ENCODE data around the gene ABTB2.

ABTB2 gene

DNA sequence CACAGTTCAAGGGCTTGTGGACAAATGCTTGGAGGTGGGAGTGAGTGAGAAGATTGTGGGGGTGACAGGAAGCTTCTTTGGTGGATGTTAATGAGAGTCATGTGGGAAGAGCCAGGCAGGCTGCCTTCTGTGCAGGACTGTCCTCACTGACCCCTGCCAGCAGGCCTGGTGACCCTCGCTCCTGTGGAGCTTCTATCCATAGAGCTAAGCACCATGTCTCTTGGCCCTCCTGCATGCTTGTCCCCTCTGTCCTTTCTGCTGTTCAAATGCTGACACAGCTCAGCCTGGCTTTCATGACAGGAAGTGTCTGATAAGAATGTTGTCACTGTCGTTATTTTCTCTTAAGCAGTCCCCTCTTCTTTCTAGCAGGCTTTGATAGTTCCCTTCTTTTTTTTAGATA lies 214.8 kb downstream of the ABTB2 start:
- DNase-seq: no peak

DNA sequence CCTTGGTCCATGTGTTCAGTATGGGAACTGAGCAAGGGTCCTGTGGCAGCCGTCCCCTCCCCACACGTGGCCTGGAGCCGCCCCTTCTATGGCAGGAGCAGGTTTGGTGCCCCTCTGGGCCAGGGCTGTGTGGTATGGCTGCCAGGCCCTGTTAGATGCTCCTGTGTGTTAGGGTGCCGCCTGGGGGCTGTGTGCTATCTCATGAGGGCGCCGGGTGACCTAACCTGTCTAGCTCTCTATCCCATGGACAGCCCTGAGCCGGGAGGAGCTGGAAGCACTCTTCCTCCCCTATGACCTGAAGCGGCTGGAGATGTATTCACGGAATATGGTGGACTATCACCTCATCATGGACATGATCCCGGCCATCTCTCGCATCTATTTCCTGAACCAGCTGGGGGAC lies 217.7 kb downstream of the ABTB2 start:
- no peak for DNase-seq

DNA sequence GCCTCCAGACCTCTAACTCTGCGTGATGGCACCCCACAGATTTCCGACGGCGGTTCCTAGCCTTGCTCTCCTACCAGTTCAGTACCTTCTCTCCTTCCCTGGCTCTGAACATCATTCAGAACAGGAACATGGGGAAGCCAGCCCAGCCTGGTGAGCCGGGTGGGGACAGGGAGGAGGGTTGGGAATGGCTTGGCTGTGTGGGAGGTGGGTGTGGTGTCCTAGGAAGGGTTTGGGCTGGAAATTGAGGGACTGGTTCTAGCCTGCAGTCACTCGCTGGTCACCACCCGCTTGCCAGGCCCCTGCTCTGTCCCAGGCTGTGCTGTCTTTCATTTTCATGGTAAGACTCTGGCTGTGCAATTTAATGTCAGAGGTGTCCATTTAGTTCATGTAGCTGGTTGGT lies 218.5 kb downstream of the ABTB2 start:
- DNase-seq: no peak

DNA sequence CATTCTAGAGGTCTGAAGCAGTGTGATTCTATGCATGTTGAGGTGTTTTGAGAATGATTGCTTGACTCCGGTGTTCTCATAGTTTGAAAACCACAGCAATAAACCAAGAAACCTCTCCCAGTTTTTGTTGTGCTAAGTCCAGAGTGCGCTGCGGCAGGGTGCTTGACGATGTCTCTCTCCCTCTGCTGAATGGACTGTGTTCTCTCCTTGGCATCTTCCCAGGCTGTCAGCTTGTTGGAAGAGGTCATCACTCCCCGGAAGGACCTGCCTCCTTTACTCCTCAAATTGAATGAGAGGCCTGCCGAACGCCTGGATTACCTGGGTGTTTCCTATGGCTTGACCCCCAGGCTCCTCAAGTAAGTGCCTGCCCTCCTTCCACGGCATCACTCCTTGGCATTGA lies 221.4 kb downstream of the ABTB2 start:
- DNase-seq: no peak

DNA sequence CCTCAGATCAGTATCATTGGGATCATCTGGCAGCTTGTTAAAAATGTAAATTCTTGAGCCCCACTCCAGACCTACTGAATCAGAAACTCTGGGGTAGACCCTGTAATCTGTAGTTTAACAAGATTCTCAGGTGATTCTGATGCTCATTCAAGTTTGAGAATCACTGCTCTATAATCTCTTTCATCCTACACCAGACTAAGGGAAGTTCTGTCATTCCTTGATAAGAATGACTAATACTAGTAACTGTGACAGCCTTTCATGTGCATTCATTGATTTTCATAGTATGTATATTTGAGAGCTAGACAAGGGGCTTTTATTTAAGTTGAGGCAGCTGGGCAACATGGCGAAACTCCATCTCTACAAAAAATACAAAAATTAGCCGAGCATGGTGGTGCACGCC lies 222.4 kb downstream of the ABTB2 start:
- DNase-seq: no peak

DNA sequence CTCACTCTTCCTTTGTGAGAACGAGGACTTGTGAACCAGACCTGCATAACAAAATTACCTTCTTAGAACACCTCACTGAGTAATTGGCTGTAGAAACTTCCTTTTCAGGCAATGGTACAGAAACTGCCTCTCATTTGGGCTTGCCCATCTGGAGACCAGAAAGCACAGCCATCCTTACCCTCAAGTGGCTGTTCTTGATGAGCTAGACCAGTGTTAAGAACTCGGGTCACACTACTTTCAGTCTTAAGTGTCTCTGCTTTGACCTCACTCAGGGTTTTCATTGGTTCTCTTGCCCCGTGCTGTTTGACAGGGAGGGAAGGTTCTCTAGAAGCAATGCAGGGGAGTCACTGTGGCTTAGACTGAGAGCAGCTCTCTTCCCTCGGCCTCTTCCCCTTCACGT lies 223.0 kb downstream of the ABTB2 start:
- DNase-seq: no peak

DNA sequence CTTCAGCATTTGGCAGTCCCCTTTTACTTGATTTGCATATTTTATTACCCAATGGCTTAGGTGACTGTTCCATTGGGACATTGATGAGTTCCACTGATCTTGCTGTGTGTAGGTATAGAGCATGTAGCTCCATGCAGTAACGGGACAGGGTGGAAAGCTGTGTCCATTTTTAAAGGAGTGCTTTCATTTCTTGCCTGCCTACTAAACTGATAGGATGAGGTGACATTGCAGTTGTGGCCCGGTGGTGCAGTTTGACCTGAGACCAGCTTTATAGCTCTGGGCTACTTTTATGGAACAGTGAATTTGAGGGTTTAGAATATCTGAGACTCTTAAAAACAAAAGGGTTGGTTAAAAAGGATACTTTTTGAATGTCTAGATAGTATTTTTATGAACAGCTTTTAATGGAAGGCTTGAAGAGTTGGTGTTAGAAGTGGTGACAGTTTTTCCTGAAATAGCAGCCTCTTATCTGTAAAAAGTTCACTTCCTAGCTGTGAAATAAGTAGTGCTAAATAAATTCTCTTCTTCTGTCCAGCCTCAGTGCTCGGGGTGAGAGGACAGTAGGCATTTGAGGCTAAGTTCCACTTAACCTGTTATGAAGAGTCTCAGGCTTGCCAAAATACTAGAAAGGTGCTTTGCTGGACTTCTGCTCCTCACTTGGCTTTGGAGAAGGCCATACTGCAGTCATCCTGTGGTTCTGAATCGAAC lies 225.4 kb downstream of the ABTB2 start:
- no peak for DNase-seq

DNA sequence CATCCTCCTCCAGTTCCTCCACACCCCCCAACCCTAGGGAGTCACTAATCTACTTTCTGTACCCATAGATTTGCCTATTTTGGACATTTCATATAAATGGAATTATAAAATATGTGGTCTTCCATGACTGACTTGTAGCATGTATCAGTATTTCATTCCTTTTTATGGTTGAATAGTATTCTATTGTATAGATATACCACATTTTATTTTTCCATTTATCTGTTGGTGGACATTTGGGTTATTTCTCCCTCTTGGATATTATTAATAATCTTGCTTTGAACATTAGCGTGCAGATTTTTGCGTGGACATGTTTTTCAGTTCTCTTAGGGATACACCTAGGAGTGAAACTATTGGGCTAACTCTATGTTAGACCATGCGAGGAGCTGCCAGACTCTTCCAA lies 229.0 kb downstream of the ABTB2 start:
- no peak for DNase-seq

DNA sequence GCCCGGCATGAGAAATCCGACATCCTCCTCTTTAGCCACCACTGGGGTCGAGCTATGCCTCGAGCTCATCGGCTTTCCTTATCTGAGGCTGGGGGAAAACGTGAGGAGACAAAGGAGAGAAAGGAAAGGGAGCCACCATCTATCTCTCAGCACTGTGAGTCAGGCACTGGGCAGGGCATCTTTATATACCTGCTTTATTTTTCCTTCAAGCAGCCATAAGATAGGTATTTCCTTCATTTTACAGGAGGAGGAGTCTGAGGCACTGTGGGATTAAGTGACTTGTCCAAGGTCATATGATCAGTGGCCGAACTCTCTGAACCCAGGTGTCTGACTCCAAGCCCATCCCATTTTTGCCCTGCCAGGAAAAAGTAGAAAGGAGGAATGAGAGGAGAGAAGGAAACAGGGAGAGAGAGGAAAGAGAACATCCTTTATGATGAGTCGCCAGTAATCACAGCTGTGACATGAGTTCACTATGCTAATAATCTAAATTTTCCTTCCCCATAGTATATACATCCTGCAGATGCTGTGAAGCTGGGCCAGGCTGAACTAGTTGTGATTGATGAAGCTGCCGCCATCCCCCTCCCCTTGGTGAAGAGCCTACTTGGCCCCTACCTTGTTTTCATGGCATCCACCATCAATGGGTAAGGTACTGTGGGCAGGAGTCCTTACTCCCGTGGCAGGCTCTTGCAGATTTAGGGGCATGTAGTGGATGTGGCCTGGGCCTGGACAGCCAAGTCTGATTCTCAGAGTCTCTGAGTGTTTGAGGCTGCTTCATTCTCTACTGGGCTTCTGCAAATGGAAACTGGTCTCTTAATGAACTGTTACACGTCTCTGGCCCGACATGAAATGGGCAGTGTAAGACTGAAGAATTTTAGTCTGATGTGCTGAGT lies 230.6 kb downstream of the ABTB2 start:
- DNase-seq: no peak

DNA sequence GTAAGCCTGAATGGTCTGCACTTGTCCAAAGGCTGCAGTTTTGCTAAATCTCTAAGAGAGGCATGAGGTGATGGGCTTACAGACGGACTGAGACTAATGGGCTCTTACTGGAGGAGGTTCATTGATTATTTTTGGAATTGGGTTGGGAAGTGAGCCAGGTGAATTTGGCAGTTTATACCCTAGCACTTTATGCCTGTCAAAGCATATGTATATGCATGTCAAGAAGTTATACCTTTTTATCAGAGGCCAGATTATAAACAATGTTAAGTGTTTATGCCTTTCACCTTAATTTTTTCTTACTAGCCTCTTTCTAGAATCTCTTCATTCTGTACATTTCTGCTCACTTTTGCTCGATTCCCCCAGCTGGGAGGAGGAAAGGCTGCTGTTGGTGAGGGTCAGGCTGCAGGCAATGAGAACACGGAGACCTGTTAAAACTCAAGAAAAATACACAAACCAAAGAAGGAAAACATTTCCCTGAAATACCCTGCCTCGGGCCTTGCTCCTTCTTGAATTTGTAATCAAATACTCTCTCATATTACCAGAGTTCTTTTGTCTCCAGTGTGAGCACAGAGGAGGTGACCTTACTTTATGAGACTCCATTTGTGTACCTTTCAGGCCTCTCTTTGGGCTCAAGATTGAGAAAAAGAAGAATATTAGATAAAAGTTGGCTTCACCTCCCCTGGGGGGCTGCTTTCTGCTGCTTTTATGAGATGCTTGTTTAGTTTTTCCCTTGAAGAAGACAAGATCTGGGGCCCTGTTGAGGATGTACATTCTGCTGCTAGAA lies 232.7 kb downstream of the ABTB2 start:
- no peak for DNase-seq

DNA sequence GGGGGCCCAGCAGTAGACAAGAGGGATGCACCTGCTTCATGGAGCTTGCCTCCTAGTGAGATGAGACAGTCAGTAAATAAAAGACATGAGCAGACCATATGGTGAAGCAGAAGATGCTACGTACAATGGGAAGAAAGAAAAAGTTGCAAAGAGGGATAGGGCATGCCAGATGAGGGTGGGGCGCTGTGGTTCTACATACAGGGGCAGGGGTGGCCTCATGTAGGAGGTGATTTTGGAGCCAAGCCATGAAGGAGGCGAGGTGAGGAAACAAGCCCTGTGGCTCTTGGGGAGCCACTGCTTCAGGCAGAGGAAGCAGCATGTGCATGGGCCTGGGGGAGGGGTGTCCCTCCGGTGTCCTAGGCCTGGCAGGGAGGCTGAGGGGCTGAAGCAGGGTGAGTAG lies 237.2 kb downstream of the ABTB2 start:
- DNase-seq: no peak

DNA sequence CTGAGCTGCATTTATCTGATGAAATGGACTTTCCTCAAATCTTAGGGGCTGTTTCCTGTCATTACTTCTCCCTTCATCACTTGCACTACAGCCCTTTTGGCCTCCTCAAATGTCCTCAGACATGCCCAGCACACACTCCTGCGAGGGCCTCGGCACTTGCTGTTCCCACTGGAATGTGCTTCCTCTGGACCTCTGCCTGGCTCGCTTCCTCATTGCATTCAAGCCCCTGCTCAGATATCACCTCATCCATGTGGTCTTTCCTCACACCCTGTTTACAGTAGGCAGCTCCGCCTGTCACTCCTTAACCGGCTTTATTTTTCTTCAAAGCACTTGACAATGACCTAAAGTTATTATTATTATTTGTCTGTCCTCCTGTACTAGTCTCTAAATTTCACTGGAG lies 243.3 kb downstream of the ABTB2 start:
- no peak for DNase-seq

DNA sequence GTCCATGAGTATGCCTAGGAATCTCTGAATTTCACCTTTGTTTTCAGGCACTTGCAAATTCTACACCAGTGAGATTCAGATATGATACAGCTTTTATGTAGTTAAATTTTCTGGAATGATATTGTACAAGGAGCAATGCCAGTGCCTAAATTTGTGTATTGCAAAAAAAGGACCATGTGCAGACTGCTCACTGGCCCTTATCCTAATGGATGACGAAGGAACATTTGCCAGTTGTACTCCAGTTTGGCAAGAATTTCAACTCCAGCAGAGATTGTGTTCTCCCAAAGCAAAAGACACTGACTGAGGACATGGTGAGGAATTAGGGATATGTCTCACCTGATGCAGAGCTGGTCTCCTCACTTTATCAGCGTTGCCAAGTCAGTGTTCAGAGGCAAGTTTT lies 243.8 kb downstream of the ABTB2 start:
- no peak for DNase-seq

DNA sequence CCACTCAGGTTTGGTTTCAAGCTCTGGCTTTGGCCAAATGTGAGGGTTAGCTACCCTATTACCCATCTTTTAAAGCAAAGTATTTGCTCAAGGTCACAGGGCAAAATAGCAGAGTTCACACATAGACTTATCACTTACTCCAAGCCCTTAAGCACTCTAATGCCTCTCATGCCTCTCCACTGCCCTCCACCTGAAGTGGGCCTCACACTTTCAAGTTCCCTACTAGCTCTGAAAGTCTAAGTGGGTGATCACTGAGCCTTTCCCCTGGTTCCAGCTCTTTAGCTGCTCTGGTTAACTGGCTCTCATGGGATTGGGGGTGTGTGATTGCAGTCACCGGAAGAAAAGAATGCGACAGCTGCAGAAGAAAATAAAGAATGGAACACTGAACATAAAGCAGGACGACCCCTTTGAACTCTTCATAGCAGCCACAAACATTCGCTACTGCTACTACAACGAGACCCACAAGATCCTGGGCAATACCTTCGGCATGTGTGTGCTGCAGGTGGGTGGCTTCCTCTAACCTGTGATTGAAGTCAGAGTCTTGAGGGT lies 246.0 kb downstream of the ABTB2 start:
- no peak for DNase-seq

DNA sequence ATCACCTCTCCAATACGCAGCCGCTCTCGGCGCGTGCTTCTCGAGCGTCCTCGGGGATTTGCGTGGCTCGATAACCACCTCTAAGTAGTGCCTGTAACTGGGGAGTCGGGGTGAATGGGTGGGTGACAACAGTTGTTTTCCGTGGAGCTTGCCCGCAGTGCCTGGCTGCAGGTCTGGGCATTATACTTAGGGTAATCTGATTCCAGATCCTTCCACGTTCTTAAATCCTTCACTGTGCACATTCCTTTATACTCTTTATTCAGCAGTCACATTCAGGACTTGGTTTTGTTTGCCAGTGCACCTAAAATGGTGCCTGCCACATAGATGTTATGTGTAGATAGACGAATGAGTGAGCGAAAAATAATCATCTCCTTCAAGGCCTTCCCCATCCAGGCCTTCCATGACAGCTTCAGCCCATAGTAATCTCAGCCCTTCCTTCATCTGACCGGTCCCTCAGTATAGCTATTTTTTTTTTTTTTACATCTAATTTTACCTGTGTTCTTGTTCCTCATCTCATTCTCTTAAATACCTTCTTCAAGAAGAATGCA lies 251.8 kb downstream of the ABTB2 start:
- no peak for DNase-seq

DNA sequence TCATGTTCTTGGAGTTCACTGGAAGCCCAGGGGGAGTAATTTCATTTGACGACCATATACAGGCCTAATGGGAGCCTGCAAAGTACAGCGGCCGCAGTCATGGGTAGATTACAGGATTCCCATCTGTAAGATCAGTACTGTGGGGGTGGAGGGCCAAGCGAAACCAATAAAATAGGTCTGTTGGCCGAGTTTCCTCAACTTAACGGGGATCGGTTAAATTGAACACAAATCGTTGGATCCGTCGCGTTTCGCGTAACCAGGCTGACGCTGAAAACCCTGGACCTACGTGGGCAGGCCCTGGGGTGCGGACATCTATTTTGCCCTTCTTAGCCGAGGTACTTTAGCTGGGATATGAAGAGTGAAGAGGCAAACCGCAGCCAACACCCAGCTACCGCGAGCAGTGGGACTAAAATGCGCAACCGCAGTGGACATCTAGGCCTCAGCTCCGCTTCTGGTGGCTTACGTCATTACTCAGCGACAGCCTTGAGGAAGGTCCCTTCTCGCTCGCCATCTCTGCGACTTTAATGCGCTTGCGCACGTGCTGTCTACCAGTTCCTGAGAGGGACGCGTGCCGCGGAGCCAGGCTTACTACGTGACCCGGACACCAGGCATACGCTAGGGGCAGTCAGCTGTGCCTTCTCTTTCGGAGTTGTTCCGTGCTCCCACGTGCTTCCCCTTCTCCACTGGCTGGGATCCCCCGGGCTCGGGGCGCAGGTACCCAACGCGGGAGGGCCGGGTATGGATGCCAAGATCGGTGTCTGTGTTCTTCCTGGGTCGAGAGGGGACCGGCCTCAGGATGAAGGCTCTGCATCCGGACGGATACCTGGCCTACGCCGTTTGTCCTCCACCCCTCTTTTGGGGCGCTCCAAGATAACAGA lies 252.5 kb downstream of the ABTB2 start, which contains the start of gene NAT10:
TSS of gene NAT10 (plus strand) at position 551 of the 878 bp plus-strand sequence. CDS start 2,597 bp downstream, outside the sequence.
- peak; percentile 99 for DNase-seq

DNA sequence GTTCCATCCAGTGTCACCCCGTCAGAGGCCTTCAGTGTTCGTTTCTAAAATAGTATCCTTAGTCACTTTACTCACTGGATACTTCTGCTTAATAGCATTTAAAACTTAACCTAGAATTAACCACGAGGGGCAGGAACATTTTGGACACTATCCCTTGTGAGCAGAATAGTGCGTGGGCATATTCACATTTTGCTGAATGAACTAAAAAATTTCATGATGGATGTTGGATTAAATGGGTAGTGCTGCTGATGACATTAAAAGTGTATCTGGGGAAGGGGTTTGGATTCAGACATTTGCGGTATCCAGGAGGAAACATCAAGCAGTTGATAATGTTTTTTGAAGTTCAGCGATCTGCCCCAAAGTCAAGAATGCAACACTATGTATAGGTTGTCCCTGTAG lies 253.1 kb downstream of the ABTB2 start:
- DNase-seq: peak; percentile 50
